Measurements from ENCODE around the gene BARX2.

DNA sequence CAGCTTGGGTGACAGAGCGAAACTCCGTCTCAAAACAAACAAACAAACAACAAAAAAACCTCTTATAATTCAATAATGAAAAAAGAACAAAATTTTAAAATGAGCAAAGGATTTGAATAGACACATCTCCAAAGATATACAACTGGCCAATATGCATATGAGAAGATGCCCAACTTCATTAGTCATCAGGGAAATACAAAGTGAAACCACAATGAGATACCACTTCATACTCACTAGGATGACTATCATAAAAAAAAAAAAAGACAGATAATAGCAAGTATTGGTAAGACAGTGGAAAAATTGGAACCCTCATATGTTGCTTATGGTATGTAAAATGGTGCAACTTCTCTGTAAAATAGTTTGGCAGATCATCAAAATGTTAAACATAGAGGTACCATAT lies 28.7 kb upstream of the BARX2 start:
- TF ChIP-seq, protein P1, sequence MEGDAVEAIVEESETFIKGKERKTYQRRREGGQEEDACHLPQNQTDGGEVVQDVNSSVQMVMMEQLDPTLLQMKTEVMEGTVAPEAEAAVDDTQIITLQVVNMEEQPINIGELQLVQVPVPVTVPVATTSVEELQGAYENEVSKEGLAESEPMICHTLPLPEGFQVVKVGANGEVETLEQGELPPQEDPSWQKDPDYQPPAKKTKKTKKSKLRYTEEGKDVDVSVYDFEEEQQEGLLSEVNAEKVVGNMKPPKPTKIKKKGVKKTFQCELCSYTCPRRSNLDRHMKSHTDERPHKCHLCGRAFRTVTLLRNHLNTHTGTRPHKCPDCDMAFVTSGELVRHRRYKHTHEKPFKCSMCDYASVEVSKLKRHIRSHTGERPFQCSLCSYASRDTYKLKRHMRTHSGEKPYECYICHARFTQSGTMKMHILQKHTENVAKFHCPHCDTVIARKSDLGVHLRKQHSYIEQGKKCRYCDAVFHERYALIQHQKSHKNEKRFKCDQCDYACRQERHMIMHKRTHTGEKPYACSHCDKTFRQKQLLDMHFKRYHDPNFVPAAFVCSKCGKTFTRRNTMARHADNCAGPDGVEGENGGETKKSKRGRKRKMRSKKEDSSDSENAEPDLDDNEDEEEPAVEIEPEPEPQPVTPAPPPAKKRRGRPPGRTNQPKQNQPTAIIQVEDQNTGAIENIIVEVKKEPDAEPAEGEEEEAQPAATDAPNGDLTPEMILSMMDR (conservative IDR thresholded peaks at IDR 0.05; ENCODE audit: low read depth, low read length), result no peak
- no peak for TF ChIP-seq EZH2phosphoT487 (IDR thresholded peaks at IDR 0.05; ENCODE audit: borderline replicate concordance, low read length)

Measured in PC-3 (cell line).